Measurements from ENCODE around the gene LRMDA. TPM values are rescaled to one million over a fixed set of nuclear protein-coding genes. Genes with fewer than 3 reads are reported as not detected.

LRMDA gene
- total and polyA plus RNA-seq, 2 of the 13 experiments (the other 11 are each of a cell fraction or from before 2014, with no cell fraction given): 13.4 to 22.0 TPM

DNA sequence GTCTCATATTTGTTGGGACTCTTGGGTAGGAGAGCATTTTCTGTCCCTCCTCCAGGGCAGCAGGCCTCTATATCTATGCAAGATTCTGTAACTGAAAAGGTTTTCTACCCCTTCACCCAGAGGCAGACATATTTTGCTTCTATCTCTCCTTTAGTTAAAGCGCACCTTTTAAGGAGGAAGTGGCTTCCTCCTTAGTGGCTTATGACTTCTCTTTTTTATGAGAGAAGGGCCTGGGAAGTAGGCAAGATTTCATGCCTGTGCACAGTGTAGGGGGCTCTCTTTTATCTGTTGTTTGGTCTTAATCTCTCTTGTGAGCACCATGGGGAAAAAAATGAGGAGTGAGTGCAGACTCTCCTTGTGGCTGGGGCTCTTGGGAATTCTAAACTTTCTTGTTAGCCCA lies 122.1 kb downstream of the LRMDA start:
- Histone ChIP-seq H3K79me2 (ENCODE audit: insufficient read depth, low read length) (no peaks in the 10 kb centered on the region), H3K4me2 (ENCODE audit: low read depth, low read length) (no peak overlapping the region), H3K27me3 (ENCODE audit: control insufficient read depth in 1 of 2, insufficient read depth in 2 of 2, low read length in 2 of 2) (no peaks in the 10 kb centered on the region), H4K20me1 (ENCODE audit: insufficient read depth, low read length) (no peaks in the 10 kb centered on the region), H3K4me3 (replicated peaks in 1 of 3; ENCODE audit: insufficient read depth in 1 of 3, low read depth in 2 of 3, low read length in 3 of 3) (no peak overlapping the region), H2AFZ (ENCODE audit: low read length) (no peak overlapping the region), H3K36me3 (replicated peaks in 1 of 2; ENCODE audit: control insufficient read depth in 1 of 2, insufficient read depth in 2 of 2, low read length in 2 of 2) (no peaks in the 10 kb centered on the region), H3K27ac (ENCODE audit: extremely low read length, insufficient read depth, low read length) (no peak overlapping the region), H3K9me3 (ENCODE audit: low read length) (no peaks in the 10 kb centered on the region), H3K4me1 (ENCODE audit: insufficient read depth, low read length) (peaks cover 15% of the 10 kb centered on the region), H3K9ac (ENCODE audit: insufficient read depth, low read depth, low read length) (no peak overlapping the region)
- DNase-seq (ENCODE audit: low spot score): no peak
- no peak for FAIRE-seq
- POLR2A ChIA-PET: no interaction called here
- no TSS peak for BruUV-seq (replicated peaks)
- CTCF ChIA-PET (ENCODE audit: low intra/inter-chr PET ratio, low total read pairs): no interaction called here
- no peak for ATAC-seq
- in situ Hi-C loops (cut with HindIII; ENCODE audit: extremely low pct_ligation_motif_present, low pct_unique_long_range_greater_than_20kb): no loop called here
- 86% methylated on average over 1 of the region's 1 CpG for WGBS (ENCODE audit: low lambda C conversion rate)
- intact Hi-C loops (cut with micrococcal nuclease; ENCODE audit: unreplicated experiment): no loop called here
- TF ChIP-seq PLRG1 (conservative IDR thresholded peaks at IDR 0.05): no peak
- TF ChIP-seq, protein P1, sequence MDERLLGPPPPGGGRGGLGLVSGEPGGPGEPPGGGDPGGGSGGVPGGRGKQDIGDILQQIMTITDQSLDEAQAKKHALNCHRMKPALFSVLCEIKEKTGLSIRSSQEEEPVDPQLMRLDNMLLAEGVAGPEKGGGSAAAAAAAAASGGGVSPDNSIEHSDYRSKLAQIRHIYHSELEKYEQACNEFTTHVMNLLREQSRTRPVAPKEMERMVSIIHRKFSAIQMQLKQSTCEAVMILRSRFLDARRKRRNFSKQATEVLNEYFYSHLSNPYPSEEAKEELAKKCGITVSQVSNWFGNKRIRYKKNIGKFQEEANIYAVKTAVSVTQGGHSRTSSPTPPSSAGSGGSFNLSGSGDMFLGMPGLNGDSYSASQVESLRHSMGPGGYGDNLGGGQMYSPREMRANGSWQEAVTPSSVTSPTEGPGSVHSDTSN (CRISPR knock-in tag; IDR thresholded peaks at IDR 0.05): no peak
- TF ChIP-seq ERF (CRISPR knock-in tag; IDR thresholded peaks at IDR 0.05): no peak
- TF ChIP-seq, protein P2, sequence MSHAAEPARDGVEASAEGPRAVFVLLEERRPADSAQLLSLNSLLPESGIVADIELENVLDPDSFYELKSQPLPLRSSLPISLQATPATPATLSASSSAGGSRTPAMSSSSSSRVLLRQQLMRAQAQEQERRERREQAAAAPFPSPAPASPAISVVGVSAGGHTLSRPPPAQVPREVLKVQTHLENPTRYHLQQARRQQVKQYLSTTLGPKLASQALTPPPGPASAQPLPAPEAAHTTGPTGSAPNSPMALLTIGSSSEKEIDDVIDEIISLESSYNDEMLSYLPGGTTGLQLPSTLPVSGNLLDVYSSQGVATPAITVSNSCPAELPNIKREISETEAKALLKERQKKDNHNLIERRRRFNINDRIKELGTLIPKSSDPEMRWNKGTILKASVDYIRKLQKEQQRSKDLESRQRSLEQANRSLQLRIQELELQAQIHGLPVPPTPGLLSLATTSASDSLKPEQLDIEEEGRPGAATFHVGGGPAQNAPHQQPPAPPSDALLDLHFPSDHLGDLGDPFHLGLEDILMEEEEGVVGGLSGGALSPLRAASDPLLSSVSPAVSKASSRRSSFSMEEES (CRISPR knock-in tag; IDR thresholded peaks at IDR 0.05): no peak
- TF ChIP-seq PAWR (CRISPR knock-in tag; IDR thresholded peaks at IDR 0.05; ENCODE audit: borderline replicate concordance): no peak
- TF ChIP-seq EED (CRISPR knock-in tag; IDR thresholded peaks at IDR 0.05): no peak
- no peak for TF ChIP-seq ZNF274 (CRISPR knock-in tag; IDR thresholded peaks at IDR 0.05)
- TF ChIP-seq PHF5A (CRISPR knock-in tag; IDR thresholded peaks at IDR 0.05; ENCODE audit: low read depth, unreplicated experiment): no peak
- TF ChIP-seq BCL3 (CRISPR knock-in tag; IDR thresholded peaks at IDR 0.05): no peak
- TF ChIP-seq FOXJ3 (CRISPR knock-in tag; IDR thresholded peaks at IDR 0.05; ENCODE audit: borderline replicate concordance): no peak
- no peak for TF ChIP-seq ELF1 (CRISPR knock-in tag; IDR thresholded peaks at IDR 0.05)
- no peak for TF ChIP-seq ZNF18 (CRISPR knock-in tag; IDR thresholded peaks at IDR 0.05; ENCODE audit: insufficient replicate concordance)
- TF ChIP-seq SOX6 (IDR thresholded peaks at IDR 0.05): no peak
- TF ChIP-seq SOX6 (CRISPR knock-in tag; IDR thresholded peaks at IDR 0.05): no peak
- TF ChIP-seq, protein P3, sequence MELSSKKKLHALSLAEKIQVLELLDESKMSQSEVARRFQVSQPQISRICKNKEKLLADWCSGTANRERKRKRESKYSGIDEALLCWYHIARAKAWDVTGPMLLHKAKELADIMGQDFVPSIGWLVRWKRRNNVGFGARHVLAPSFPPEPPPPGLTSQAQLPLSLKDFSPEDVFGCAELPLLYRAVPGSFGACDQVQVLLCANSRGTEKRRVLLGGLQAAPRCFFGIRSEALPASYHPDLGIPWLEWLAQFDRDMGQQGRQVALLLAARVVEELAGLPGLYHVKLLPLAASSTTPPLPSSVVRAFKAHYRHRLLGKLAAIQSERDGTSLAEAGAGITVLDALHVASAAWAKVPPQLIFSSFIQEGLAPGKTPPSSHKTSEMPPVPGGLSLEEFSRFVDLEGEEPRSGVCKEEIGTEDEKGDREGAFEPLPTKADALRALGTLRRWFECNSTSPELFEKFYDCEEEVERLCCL (CRISPR knock-in tag; IDR thresholded peaks at IDR 0.05; ENCODE audit: borderline replicate concordance): no peak
- TF ChIP-seq, protein P4, sequence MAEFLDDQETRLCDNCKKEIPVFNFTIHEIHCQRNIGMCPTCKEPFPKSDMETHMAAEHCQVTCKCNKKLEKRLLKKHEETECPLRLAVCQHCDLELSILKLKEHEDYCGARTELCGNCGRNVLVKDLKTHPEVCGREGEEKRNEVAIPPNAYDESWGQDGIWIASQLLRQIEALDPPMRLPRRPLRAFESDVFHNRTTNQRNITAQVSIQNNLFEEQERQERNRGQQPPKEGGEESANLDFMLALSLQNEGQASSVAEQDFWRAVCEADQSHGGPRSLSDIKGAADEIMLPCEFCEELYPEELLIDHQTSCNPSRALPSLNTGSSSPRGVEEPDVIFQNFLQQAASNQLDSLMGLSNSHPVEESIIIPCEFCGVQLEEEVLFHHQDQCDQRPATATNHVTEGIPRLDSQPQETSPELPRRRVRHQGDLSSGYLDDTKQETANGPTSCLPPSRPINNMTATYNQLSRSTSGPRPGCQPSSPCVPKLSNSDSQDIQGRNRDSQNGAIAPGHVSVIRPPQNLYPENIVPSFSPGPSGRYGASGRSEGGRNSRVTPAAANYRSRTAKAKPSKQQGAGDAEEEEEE (CRISPR knock-in tag; IDR thresholded peaks at IDR 0.05; ENCODE audit: borderline replicate concordance): no peak

Measured in HepG2 (cell line).